ENCODE results near the gene PTPRN2. TPM values are rescaled to one million over a fixed set of nuclear protein-coding genes. Genes with fewer than 3 reads are reported as not detected.

PTPRN2 gene
- total and polyA plus RNA-seq, 2 donors (not counting 1 experiment from before 2014, with no cell fraction given), result 0.54 to 1.2 TPM

DNA sequence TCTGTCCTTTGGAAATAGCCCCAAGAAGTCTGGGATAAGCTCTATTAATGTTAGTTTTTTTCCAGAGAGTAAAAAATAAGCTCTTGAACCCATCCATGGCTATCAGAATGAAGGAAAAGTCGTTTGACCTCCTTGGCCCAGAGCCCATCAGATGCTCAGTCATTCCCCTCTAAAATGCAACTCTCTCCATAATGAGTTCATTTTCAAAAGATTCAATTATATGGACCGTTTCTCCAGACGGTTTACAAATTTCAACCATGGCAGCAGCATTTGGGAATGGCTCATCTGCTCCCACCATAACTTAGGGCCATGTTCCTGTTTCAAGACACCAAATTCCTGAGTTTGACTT, 220.0 kb downstream of the PTPRN2 start:
- Histone ChIP-seq H2AFZ (ENCODE audit: low read length) (no peak overlapping the region), H3K4me3 (replicated peaks in 1 of 4; ENCODE audit: control extremely low read depth in 1 of 4, insufficient read depth in 1 of 4, low read depth in 3 of 4, low read length in 4 of 4) (no peak overlapping the region)
- TF ChIP-seq, protein P1, sequence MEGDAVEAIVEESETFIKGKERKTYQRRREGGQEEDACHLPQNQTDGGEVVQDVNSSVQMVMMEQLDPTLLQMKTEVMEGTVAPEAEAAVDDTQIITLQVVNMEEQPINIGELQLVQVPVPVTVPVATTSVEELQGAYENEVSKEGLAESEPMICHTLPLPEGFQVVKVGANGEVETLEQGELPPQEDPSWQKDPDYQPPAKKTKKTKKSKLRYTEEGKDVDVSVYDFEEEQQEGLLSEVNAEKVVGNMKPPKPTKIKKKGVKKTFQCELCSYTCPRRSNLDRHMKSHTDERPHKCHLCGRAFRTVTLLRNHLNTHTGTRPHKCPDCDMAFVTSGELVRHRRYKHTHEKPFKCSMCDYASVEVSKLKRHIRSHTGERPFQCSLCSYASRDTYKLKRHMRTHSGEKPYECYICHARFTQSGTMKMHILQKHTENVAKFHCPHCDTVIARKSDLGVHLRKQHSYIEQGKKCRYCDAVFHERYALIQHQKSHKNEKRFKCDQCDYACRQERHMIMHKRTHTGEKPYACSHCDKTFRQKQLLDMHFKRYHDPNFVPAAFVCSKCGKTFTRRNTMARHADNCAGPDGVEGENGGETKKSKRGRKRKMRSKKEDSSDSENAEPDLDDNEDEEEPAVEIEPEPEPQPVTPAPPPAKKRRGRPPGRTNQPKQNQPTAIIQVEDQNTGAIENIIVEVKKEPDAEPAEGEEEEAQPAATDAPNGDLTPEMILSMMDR (conservative IDR thresholded peaks at IDR 0.05 in 1 of 2, IDR thresholded peaks at IDR 0.05 in 1 of 2; ENCODE audit: low read depth in 1 of 2, low read length in 2 of 2), result no peak
- TF ChIP-seq EZH2 (IDR thresholded peaks at IDR 0.05; ENCODE audit: low read length, missing control alignments), result no peak

DNA sequence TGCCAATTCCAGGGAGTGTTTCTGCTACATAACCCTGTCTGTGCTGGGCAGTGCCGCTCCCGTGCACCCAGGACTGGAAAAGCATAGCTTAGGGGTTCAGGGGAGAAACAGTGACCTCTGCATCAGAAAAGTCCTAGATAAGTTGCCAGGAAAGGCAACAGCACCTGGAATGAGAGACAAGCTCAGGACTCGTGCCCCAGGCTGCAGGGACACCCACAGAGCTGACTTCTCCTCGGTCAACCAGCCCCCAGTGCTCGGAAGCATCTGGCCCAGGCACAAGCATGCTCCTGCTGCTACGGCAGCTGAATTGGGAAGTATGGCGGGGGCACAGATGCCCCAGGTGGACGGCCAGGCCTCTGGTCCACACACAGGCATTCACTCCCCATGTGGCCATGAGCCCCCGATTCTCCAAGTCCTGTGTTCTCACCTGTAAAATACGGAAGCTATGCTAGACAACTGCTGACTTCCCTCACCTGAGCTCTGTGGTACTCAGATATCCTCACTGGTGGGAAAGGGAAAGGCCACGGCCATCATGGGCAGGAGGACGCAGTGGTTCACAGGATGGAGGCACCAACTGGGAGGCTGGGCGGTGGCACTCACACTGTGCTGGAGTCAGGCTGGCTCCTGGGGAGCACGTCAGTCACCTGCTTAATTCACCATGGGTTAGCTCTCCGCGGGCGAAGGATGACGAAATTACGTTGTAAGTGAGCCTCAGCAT, 220.5 kb downstream of the PTPRN2 start:
- Histone ChIP-seq H4K20me1 (ENCODE audit: control insufficient read depth, extremely low read depth, insufficient read depth, low read length) (no peaks in the 10 kb centered on the region), H3K4me2 (ENCODE audit: extremely low read depth, insufficient read depth, low read length) (no peak overlapping the region), H3K27ac (ENCODE audit: insufficient read depth, low read length) (no peak overlapping the region), H3K4me3 (replicated peaks in 1 of 4; ENCODE audit: control extremely low read depth in 1 of 4, insufficient read depth in 1 of 4, low read depth in 3 of 4, low read length in 4 of 4) (no peak overlapping the region), H3K9me3 (ENCODE audit: control insufficient read depth, insufficient read depth, low read depth, low read length) (no peaks in the 10 kb centered on the region), H3K79me2 (ENCODE audit: control insufficient read depth, insufficient read depth, low read length) (no peaks in the 10 kb centered on the region), H3K27me3 (ENCODE audit: control insufficient read depth, insufficient read depth, low read length) (no peaks in the 10 kb centered on the region), H3K9ac (ENCODE audit: insufficient read depth, low read length) (no peak overlapping the region), H3K4me1 (ENCODE audit: control insufficient read depth, extremely low read depth, insufficient read depth, low read length) (no peaks in the 10 kb centered on the region), H3K36me3 (ENCODE audit: control insufficient read depth, insufficient read depth, low read length) (no peaks in the 10 kb centered on the region), H2AFZ (ENCODE audit: low read length) (no peak overlapping the region)
- DNase-seq (ENCODE audit: low read depth in 2 of 2), result no peak
- TF ChIP-seq, protein P1 (conservative IDR thresholded peaks at IDR 0.05 in 1 of 2, IDR thresholded peaks at IDR 0.05 in 1 of 2; ENCODE audit: low read depth in 1 of 2, low read length in 2 of 2), result no peak
- no peak for TF ChIP-seq EZH2 (IDR thresholded peaks at IDR 0.05; ENCODE audit: low read length, missing control alignments)

More for the DNA sequence above, 220.0 kb downstream of the PTPRN2 start:
- Histone ChIP-seq H3K9me3 (ENCODE audit: control insufficient read depth, insufficient read depth, low read depth, low read length) (no peaks in the 10 kb centered on the region), H3K36me3 (ENCODE audit: control insufficient read depth, insufficient read depth, low read length) (no peaks in the 10 kb centered on the region), H3K27ac (ENCODE audit: insufficient read depth, low read length) (no peak overlapping the region), H3K4me2 (ENCODE audit: extremely low read depth, insufficient read depth, low read length) (no peak overlapping the region), H3K79me2 (ENCODE audit: control insufficient read depth, insufficient read depth, low read length) (no peaks in the 10 kb centered on the region), H4K20me1 (ENCODE audit: control insufficient read depth, extremely low read depth, insufficient read depth, low read length) (no peaks in the 10 kb centered on the region), H3K4me1 (ENCODE audit: control insufficient read depth, extremely low read depth, insufficient read depth, low read length) (no peaks in the 10 kb centered on the region), H3K27me3 (ENCODE audit: control insufficient read depth, insufficient read depth, low read length) (no peaks in the 10 kb centered on the region), H3K9ac (ENCODE audit: insufficient read depth, low read length) (no peak overlapping the region)
- no peak for DNase-seq (ENCODE audit: low read depth in 2 of 2)

DNA sequence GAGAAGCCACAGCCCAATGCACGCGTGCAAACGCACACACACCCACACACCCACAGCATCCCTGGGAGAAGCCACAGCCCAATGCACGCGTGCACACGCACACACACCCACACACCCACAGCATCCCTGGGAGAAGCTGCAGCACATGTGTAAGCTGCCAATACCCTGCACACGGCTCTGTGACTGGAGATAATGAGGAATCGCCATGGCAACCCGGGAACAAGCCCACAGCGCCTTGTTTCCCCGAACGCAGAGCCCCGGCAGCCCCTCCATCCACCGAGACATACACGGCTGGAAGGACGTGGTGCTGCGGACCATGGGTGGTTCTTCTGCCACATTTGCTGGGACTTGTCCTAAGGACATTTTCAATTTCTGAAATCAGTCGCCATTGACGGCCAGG, 221.3 kb downstream of the PTPRN2 start:
- Histone ChIP-seq H3K79me2 (ENCODE audit: control insufficient read depth, insufficient read depth, low read length) (no peaks in the 10 kb centered on the region), H3K4me3 (replicated peaks in 1 of 4; ENCODE audit: control extremely low read depth in 1 of 4, insufficient read depth in 1 of 4, low read depth in 3 of 4, low read length in 4 of 4) (no peak overlapping the region), H2AFZ (ENCODE audit: low read length) (no peak overlapping the region), H3K4me2 (ENCODE audit: extremely low read depth, insufficient read depth, low read length) (no peak overlapping the region), H3K9me3 (ENCODE audit: control insufficient read depth, insufficient read depth, low read depth, low read length) (no peaks in the 10 kb centered on the region), H3K27ac (ENCODE audit: insufficient read depth, low read length) (no peak overlapping the region), H3K27me3 (ENCODE audit: control insufficient read depth, insufficient read depth, low read length) (no peaks in the 10 kb centered on the region), H3K9ac (ENCODE audit: insufficient read depth, low read length) (no peak overlapping the region), H3K4me1 (ENCODE audit: control insufficient read depth, extremely low read depth, insufficient read depth, low read length) (no peaks in the 10 kb centered on the region), H3K36me3 (ENCODE audit: control insufficient read depth, insufficient read depth, low read length) (no peaks in the 10 kb centered on the region), H4K20me1 (ENCODE audit: control insufficient read depth, extremely low read depth, insufficient read depth, low read length) (no peaks in the 10 kb centered on the region)
- DNase-seq (ENCODE audit: low read depth in 2 of 2), result no peak
- TF ChIP-seq, protein P1 (conservative IDR thresholded peaks at IDR 0.05 in 1 of 2, IDR thresholded peaks at IDR 0.05 in 1 of 2; ENCODE audit: low read depth in 1 of 2, low read length in 2 of 2), result no peak
- no peak for TF ChIP-seq EZH2 (IDR thresholded peaks at IDR 0.05; ENCODE audit: low read length, missing control alignments)

Measured in fibroblast of lung (primary cell).